T47D (cell line): Measurements from ENCODE around the gene AGAP1.

Source experiments
- DNase-seq, 2 experiments: peaks; one replicate each; pipeline versions ENCODE4 v3.0.0 to v3.0.0-alpha.2; 2011 to 2012; ENCODE audit warnings: low read depth in 1 of 2, low spot score in 1 of 2
- JUND ChIP-seq: IDR thresholded peaks from 2 replicates; pipeline ENCODE4 v1.6.1; 2012; ENCODE audit warnings: low read depth
- in situ Hi-C: cut with HindIII; loops from 2 replicates; pipeline ENCODE4 v1.10.0; 2016; ENCODE audit warnings: low sequenced_read_pairs, low pct_unique_long_range_greater_than_20kb

AGAP1 gene

GRCh38 chr2:235577404-235578330 lies 83.8 kb downstream of the AGAP1 start:
- TF ChIP-seq JUND: no peak
- no peak for DNase-seq
- in situ Hi-C loops: no loop called here

GRCh38 chr2:235579128-235579527 lies 85.3 kb downstream of the AGAP1 start:
- TF ChIP-seq JUND: no peak
- in situ Hi-C loops: no loop called here
- DNase-seq: no peak

GRCh38 chr2:235580426-235581157 lies 86.7 kb downstream of the AGAP1 start:
- in situ Hi-C loops: no loop called here
- TF ChIP-seq JUND: no peak
- no peak for DNase-seq

DNA sequence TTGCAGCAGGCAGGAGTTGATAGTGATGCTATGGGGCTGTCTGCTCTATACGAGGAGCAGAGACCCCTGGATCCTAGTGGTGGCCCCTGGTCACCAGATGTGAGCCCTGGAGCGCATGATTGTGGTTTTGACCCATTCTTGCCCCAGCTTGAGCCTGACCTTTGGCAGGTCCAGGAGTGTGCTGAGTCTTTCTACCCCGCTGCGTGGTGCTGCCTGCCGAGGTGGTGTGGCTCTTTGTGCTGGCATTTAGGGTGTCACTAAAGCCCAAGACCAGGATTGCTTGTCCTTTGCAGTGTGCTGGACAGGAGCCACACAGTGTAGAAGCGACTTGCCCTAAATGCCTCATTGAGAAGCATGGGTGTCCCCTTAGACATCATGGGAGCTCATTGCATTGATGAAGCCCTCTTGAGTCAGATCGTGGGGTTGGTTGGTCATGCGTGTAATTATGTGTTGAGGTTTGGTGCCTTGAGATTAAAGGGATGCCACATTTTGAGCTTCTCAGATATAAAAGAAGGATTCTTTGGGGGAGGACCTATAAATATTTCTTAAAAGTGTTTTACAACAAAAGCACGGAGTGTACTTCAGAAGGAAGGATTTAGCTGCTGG lies 88.3 kb downstream of the AGAP1 start:
- TF ChIP-seq JUND: no peak
- in situ Hi-C loops: no loop called here
- DNase-seq: no peak

DNA sequence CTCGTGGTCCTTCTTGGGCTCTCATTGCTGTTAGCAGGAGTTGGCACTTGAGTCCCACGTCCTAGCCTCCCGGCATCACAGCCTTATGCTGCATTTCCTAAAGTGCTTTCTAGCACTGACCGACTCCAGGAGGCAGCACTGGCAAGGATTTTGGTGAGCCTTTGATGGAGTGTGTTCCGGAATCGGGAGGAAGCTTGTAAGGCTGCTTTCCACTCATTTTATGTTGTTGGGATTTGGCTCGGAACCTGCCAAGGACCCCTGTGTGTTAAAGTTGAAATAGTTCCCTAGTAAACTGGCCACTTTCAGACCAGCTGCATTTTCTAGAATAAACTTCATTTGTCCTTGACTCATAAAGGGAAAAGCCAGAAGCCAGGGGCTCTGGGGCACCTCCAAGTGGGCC lies 88.9 kb downstream of the AGAP1 start:
- TF ChIP-seq JUND: no peak
- in situ Hi-C loops: no loop called here
- DNase-seq: no peak

DNA sequence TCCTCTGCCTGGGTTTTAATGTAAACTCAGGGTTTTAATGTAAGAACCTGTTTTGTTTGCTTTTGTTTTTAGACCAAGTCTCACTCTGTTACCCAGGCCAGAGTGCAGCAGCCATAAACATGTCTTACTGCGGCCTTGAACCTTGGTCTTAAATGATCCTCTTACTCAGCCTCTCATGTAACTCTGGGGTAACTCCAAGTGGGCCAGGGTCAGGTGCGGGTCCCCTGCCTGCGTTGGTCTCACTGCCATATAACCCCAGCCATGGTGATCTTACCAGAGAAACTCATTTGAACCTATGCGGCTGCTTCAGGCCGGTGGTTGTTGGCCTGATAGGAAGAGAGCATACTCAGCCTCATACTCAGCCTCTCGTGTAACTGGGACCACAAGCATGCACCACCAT lies 89.3 kb downstream of the AGAP1 start:
- in situ Hi-C loops: no loop called here
- no peak for TF ChIP-seq JUND

DNA sequence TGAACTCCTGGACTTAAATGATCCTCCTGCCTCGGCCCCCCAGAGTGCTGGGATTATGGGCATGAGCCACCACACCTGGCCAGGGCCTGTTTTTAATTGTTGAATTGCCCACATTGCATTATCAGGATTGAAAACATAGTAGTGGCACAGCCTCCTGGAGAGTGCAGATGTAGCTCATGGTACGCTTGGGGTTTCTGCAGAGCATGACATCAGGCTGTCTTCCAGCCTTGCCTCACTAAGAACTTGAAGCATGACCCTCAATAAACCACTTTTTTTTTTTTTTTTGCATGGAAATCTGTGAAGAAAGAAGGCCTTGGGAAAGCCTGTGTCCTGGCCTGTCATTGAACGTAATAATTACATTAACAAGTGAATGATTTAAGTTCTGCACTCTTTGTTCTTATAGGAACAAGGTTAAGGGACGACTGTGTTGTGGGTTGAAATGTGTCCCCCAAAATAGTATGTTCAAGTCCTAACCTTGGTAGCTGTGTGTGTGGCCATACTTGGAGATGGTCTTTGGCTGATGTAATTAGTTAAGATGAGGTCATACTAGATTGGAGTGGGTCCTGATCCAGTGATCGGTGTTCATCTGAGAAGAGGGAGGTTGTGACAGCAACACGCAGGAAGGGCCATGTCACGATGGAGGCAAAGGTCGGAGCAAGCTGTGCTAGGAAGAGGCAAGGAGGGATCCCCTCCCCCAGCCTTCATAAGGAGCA lies 90.2 kb downstream of the AGAP1 start:
- in situ Hi-C loops: no loop called here
- DNase-seq: no peak
- TF ChIP-seq JUND: no peak

More for the DNA sequence above, 89.3 kb downstream of the AGAP1 start:
- DNase-seq: no peak

DNA sequence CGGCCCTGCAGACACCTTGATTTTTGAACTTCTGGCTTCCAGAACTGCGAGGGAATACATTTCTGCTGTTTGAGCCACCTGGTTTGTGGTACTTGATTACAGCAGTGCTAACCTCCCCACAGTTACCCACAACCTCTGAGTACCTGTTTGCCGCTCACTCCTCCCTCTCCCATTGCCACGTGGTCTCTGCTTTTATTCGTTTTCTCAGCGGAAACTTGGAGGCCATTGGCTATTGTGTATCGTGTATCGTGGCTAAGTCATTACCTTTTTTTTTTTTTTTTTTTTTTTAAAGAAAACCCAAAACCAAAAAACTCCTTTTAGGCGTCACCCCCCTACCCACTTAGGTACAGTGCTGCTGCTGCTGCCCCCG lies 90.8 kb downstream of the AGAP1 start:
- no peak for TF ChIP-seq JUND
- DNase-seq: no peak
- in situ Hi-C loops: no loop called here

GRCh38 chr2:235587202-235587601 lies 93.4 kb downstream of the AGAP1 start:
- no peak for DNase-seq
- no peak for TF ChIP-seq JUND
- in situ Hi-C loops: no loop called here

DNA sequence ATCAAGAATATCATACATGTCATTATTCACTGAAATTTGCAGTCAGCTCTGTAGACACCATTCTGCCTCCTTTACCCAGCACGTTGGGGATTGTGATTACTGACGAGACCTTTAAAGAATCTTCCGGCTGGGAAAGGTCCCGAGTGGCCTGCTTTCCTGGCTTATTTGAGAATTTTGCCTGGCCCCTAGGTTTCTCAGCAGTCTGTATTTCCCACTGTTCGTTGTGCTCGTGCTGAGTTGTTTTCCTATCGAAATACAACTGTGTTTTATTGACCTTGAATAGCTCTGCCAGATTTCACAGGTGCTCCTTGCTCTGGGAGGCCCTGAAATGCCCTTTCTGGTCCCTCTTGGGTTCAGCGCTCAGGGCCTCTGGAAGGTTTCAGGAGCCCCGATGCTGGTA lies 94.9 kb downstream of the AGAP1 start:
- no peak for DNase-seq
- in situ Hi-C loops: no loop called here
- no peak for TF ChIP-seq JUND

DNA sequence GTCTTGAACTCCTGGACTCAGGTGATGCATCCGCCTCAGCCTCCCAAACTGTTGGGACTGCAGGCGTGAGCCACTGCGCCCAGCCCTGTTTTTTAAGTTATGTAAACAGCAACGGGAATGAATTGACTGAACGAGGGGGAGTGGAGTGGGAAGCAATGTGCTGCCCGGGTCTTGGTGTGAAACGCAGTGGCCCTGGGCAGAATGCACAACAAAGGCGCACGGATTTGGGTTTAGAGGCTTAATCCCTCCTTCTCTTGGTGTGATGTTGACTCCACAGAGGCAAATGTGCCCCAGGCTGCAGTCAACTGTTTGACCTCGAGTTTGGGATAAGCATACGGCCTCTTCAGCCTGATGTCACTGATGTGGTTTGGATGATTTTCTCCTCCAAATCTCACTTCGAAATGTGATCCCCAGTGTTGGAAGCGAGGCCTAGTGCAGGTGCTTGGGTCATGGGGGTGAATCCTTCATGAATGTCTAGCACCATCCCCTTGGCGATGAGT lies 97.4 kb downstream of the AGAP1 start:
- no peak for TF ChIP-seq JUND
- DNase-seq: no peak
- in situ Hi-C loops: no loop called here

DNA sequence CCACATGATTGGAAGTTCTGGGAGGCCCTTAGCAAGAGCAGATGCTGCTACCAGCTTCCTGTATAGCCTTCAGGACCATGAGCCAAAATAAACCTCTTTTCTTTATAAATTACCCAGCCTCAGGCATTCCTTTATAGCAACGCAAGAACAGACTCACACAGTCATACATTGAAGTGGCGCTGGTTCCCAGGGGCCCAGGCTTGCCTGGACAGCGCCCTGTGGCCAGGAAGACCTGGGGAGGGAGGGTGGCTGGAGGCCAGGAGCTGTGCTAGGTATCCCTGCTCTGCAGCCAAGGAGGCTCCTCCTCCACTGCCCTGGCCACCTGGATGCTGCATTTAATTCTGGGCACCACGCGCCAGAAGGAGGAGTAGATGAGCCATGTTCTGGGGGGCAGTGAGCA lies 98.1 kb downstream of the AGAP1 start:
- DNase-seq: peak in 1 of 2 experiments; percentile 81
- TF ChIP-seq JUND: no peak
- in situ Hi-C loops: no loop called here

DNA sequence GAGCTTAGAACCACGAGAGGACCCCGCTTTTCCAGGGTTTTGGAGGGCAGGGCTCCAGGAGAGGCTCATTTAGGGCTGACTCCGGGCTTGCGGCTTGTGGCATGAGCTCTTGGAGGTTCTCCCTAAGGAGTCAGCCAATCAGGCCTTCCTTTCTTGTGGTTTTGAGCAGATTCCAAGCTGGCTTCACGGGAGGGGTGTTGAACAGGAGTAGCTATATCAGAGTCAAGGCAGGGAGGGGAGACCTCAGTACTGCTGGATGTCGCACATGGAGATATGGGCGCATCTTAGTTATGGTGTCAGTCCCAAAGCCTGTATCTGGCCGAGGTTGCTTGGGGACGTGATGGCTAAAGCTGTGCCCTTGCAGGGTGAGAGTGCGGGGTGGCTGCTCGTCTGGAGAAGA lies 98.6 kb downstream of the AGAP1 start:
- no peak for TF ChIP-seq JUND
- in situ Hi-C loops: no loop called here
- DNase-seq: no peak
